ENCODE measurements around the gene CDRT4.
A peak's percentile ranks its signal among the peaks of the same experiment; 100 is the strongest.

The CDRT4 gene

GRCh38 chr17:15431196-15431595 is 36.2 kb downstream of the CDRT4 start:
- DNase-seq = peak; percentile 82

GRCh38 chr17:15424521-15424920 is 42.9 kb downstream of the CDRT4 start:
- no peak for DNase-seq

GRCh38 chr17:15422392-15422965 is 44.9 kb downstream of the CDRT4 start:
- DNase-seq = no peak

- peak; percentile 38 for DNase-seq
These were observed 48.6 kb downstream of the CDRT4 start for GRCh38 chr17:15418781-15419180.

- peak; percentile 86 for DNase-seq
These were observed 52.7 kb downstream of the CDRT4 start for GRCh38 chr17:15414532-15415306.

- no peak for DNase-seq
These were observed 54.2 kb downstream of the CDRT4 start for GRCh38 chr17:15413101-15413771.

- DNase-seq = no peak
These were observed 54.8 kb downstream of the CDRT4 start for GRCh38 chr17:15412606-15413005.

GRCh38 chr17:15411384-15412198 is 55.8 kb downstream of the CDRT4 start:
- DNase-seq = no peak

- peak; percentile 71 for DNase-seq
These were observed 57.6 kb downstream of the CDRT4 start for GRCh38 chr17:15409721-15410250.

- DNase-seq = no peak
These were observed 58.6 kb downstream of the CDRT4 start for GRCh38 chr17:15408803-15409202.

- DNase-seq = no peak
These were observed 61.3 kb downstream of the CDRT4 start for GRCh38 chr17:15406081-15406480.

- no peak for DNase-seq
These were observed 62.4 kb downstream of the CDRT4 start for GRCh38 chr17:15405058-15405415.

- no peak for DNase-seq
These were observed 63.0 kb downstream of the CDRT4 start for GRCh38 chr17:15404106-15405057.

GRCh38 chr17:15403276-15403939 is 64.0 kb downstream of the CDRT4 start:
- no peak for DNase-seq

- DNase-seq = no peak
These were observed 68.0 kb downstream of the CDRT4 start for GRCh38 chr17:15399443-15399842.

- DNase-seq = no peak
These were observed 68.6 kb downstream of the CDRT4 start for GRCh38 chr17:15398736-15399331.

- no peak for DNase-seq
These were observed 69.1 kb downstream of the CDRT4 start for GRCh38 chr17:15398291-15398690.

GRCh38 chr17:15397620-15398019 is 69.8 kb downstream of the CDRT4 start:
- DNase-seq = no peak

GRCh38 chr17:15395091-15395490 is 72.3 kb downstream of the CDRT4 start:
- DNase-seq = no peak

- DNase-seq = no peak
These were observed 74.0 kb downstream of the CDRT4 start for GRCh38 chr17:15393414-15393813.

GRCh38 chr17:15392326-15392741 is 75.1 kb downstream of the CDRT4 start:
- DNase-seq = no peak

Measured in femur (tissue), 1 donor.